A549 (cell line): ENCODE data around the gene FGD5. TPM values are rescaled to one million over a fixed set of nuclear protein-coding genes. Genes with fewer than 3 reads are reported as not detected.

ENCODE experiments used
- ATAC-seq, 2 experiments: fragments of 200-7000 bp in 1 of 2; fragments of >200 bp in 1 of 2; cut with Nextera tagmentation in 1 of 2; cut with Tn5 transposase in 1 of 2; 3 replicates each; pipeline versions ENCODE4 v1.8.0 to v1.9.1; 2018 to 2020; ENCODE audit warnings: mild to moderate bottlenecking in 1 of 2, moderate library complexity in 1 of 2
- CTCF ChIA-PET: fragments of 300-600 bp; sonication (Branson Sonifier 250); formaldehyde crosslinking; extraction: SDS; loops from one replicate; lab custom pipeline; 2021; ENCODE audit warnings: antibody characterized with exemption, inconsistent platforms; lab: Yijun Ruan, JAX
- POLR2A ChIA-PET: fragments of 350-600 bp; formaldehyde crosslinking; extraction: SDS; loops from one replicate; lab custom pipeline; 2021; ENCODE audit warnings: antibody characterized with exemption, inconsistent platforms; lab: Yijun Ruan, JAX
- DNase-seq, 2 experiments: peaks; one replicate each; pipeline versions ENCODE4 v3.0.0 to v3.0.0-alpha.2; 2011 to 2016; ENCODE audit warnings: low read depth in 1 of 2, low spot score in 1 of 2
- FAIRE-seq: peaks from 2 replicates; lab custom pipeline; 2011; peaks lifted over from hg19 to GRCh38; lab: Jason Lieb, UNC
- H3K27ac ChIP-seq, 2 experiments: fragments of >200 bp; sonication (Bioruptor Twin); formaldehyde crosslinking; 3 replicates each; pipeline ENCODE4 v1.5.1; 2016 to 2017
- H3K4me1 ChIP-seq: fragments of >200 bp; sonication (Bioruptor Twin); formaldehyde crosslinking; 3 replicates; pipeline ENCODE4 v1.6.1; 2016
- H3K4me2 ChIP-seq: fragments of >200 bp; sonication (Bioruptor Twin); formaldehyde crosslinking; 3 replicates; pipeline ENCODE4 v1.6.1; 2016
- H3K4me3 ChIP-seq: fragments of >200 bp; sonication (Bioruptor Twin); formaldehyde crosslinking; 3 replicates; pipeline ENCODE4 v1.5.1; 2016
- H3K9me3 ChIP-seq: fragments of >200 bp; sonication (Bioruptor Twin); formaldehyde crosslinking; 3 replicates; pipeline ENCODE4 v1.6.1; 2016
- ATOH8 ChIP-seq: fragments of 250-450 bp; sonication (Bioruptor Pico); IDR thresholded peaks from 2 replicates; pipeline ENCODE4 v1.5.0; 2020; ENCODE audit warnings: low read depth, mild to moderate bottlenecking, moderate library complexity
- BHLHE40 ChIP-seq: IDR thresholded peaks from 2 replicates; pipeline ENCODE4 v1.6.1; 2012; ENCODE audit warnings: low read depth, low read length, inconsistent platforms
- CHD2 ChIP-seq: fragments of 150-350 bp; IDR thresholded peaks from 2 replicates; pipeline ENCODE4 v1.6.1; 2014; ENCODE audit warnings: low read length; ENCODE audit not compliant: partially characterized antibody
- EHF ChIP-seq: fragments of 250-450 bp; sonication (Bioruptor Pico); IDR thresholded peaks from 2 replicates; pipeline ENCODE4 v1.5.0; 2020; ENCODE audit warnings: mild to moderate bottlenecking
- EP300 ChIP-seq, 2 experiments: fragments of >200 bp; sonication (Bioruptor Twin); formaldehyde crosslinking; IDR thresholded peaks; 2 replicates in 1 of 2; 3 replicates in 1 of 2; pipeline ENCODE4 v1.6.1; 2016 to 2017
- ESRRA ChIP-seq: fragments of 150-350 bp; IDR thresholded peaks from 2 replicates; pipeline ENCODE4 v1.6.1; 2014; ENCODE audit warnings: mild to moderate bottlenecking, low read length, borderline replicate concordance
- FOSB ChIP-seq: fragments of 250-450 bp; sonication (Bioruptor Pico); IDR thresholded peaks from 2 replicates; pipeline ENCODE4 v1.5.0; 2020; ENCODE audit warnings: mild to moderate bottlenecking, moderate library complexity
- FOXS1 ChIP-seq: fragments of 250-450 bp; sonication (Bioruptor Pico); IDR thresholded peaks from 2 replicates; pipeline ENCODE4 v1.5.0; 2020; ENCODE audit warnings: mild to moderate bottlenecking, moderate library complexity
- HOXB13 ChIP-seq: fragments of 250-450 bp; sonication (Bioruptor Pico); IDR thresholded peaks from 2 replicates; pipeline ENCODE4 v1.5.0; 2020; ENCODE audit warnings: low read depth, mild to moderate bottlenecking, moderate library complexity
- HOXB5 ChIP-seq: fragments of 250-450 bp; sonication (Bioruptor Pico); IDR thresholded peaks from 2 replicates; pipeline ENCODE4 v1.5.0; 2020; ENCODE audit warnings: mild to moderate bottlenecking, moderate library complexity
- JUNB ChIP-seq: fragments of >200 bp; sonication (Bioruptor Twin); formaldehyde crosslinking; IDR thresholded peaks from 2 replicates; pipeline ENCODE4 v1.6.1; 2016
- KDM1A ChIP-seq: fragments of 200-600 bp; sonication (generic); IDR thresholded peaks from 2 replicates; pipeline ENCODE4 v1.6.1; 2016; ENCODE audit warnings: low read depth, mild to moderate bottlenecking
- MAFK ChIP-seq: fragments of 450-650 bp; IDR thresholded peaks from 2 replicates; pipeline ENCODE4 v1.6.1; 2014; ENCODE audit not compliant: partially characterized antibody
- MAX ChIP-seq: IDR thresholded peaks from 2 replicates; pipeline ENCODE4 v1.6.1; 2012
- MYC ChIP-seq: IDR thresholded peaks from 2 replicates; pipeline ENCODE4 v1.6.1; 2012; ENCODE audit warnings: mild to moderate bottlenecking, inconsistent platforms, low read length, improper control_type of control experiment, borderline replicate concordance
- PBX3 ChIP-seq: IDR thresholded peaks from 2 replicates; pipeline ENCODE4 v1.6.1; 2012
- POLR2A ChIP-seq: IDR thresholded peaks from 2 replicates; pipeline ENCODE4 v1.6.1; 2012; ENCODE audit warnings: mild to moderate bottlenecking, low read length
- POLR2AphosphoS2 ChIP-seq: conservative IDR thresholded peaks from 2 replicates; pipeline ENCODE4 v1.6.1; 2012; ENCODE audit warnings: low read length, improper control_type of control experiment, inconsistent platforms
- RARB ChIP-seq: fragments of 250-450 bp; sonication (Bioruptor Pico); IDR thresholded peaks from 2 replicates; pipeline ENCODE4 v1.8.0; 2021; ENCODE audit warnings: mild to moderate bottlenecking, moderate library complexity
- RCOR1 ChIP-seq: fragments of 150-350 bp; IDR thresholded peaks from 2 replicates; pipeline ENCODE4 v1.6.1; 2014; ENCODE audit warnings: antibody characterized with exemption, low read length, low read depth
- REST ChIP-seq: fragments of 200-600 bp; sonication (generic); IDR thresholded peaks from 2 replicates; pipeline ENCODE4 v1.6.1; 2016; ENCODE audit warnings: antibody characterized with exemption, mild to moderate bottlenecking, moderate library complexity
- RFX5 ChIP-seq: fragments of 450-650 bp; IDR thresholded peaks from 2 replicates; pipeline ENCODE4 v1.7.1; 2014; ENCODE audit warnings: antibody characterized with exemption, mild to moderate bottlenecking, moderate library complexity
- RNF2 ChIP-seq: fragments of 200-600 bp; sonication (generic); IDR thresholded peaks from 2 replicates; pipeline ENCODE4 v1.6.1; 2016; ENCODE audit warnings: low read depth, mild to moderate bottlenecking, antibody characterized with exemption, moderate library complexity, borderline replicate concordance
- WGBS: methylation state at CpG from one replicate; pipeline ENCODE4 v1.1.6; 2017; ENCODE audit errors: missing lambda C conversion rate; 5-methylcytosine and 5-hydroxymethylcytosine counted together
- polyA plus RNA-seq, 4 experiments: library from polyadenylated mRNA; depleted of rRNA in 3 of 4; stranded (reverse); fragments of >200 nt; fragmentation: RNase III in 1 of 4; extraction: RNeasy Plus Mini Kit Qiagen cat#74134 plus additional on column Dnase treatment in 1 of 4; gene quantifications; 2 replicates in 3 of 4; 3 replicates in 1 of 4; pipeline ENCODE4 v1.2.3, GENCODE V29; 2011 to 2017

FGD5 gene
- polyA plus RNA-seq, 2 of the 4 experiments (the other 2 are of a cell fraction), result 0.16 TPM; not detected in 1

- peak in 1 of 2 experiments; percentile 25; a peak in 2 of 6 replicates for ATAC-seq
- TF ChIP-seq MAFK (no peak), HOXB13 (CRISPR knock-in tag) (no peak), EP300 (IDR thresholded peaks at IDR 0.05) (no peak), REST (no peak), MAX (no peak), POLR2AphosphoS2 (no peak), FOXS1 (CRISPR knock-in tag) (no peak), BHLHE40 (no peak), EHF (no peak), POLR2A (no peak), MYC (no peak), PBX3 (no peak)
- WGBS, result 34% methylated on average over 10 of the region's 10 CpGs
- no peak overlapping the region for H3K4me3 ChIP-seq
- no peak for FAIRE-seq
- no peak overlapping the region for H3K4me2 ChIP-seq
- peaks cover 3% of the 10 kb centered on the region for H3K4me1 ChIP-seq
- DNase-seq, result no peak
- H3K9me3 ChIP-seq, result no peaks in the 10 kb centered on the region
- H3K27ac ChIP-seq, result no peak overlapping the region
- POLR2A ChIA-PET, result no interaction called here
- CTCF ChIA-PET, result no interaction called here
Observed at GRCh38 chr3:14871456-14872200, 52.9 kb downstream of the FGD5 start.

GRCh38 chr3:14872706-14873105 lies 53.9 kb downstream of the FGD5 start:
- Histone ChIP-seq H3K4me2 (no peak overlapping the region), H3K4me3 (no peak overlapping the region), H3K4me1 (peaks cover 13% of the 10 kb centered on the region), H3K9me3 (no peaks in the 10 kb centered on the region), H3K27ac (no peak overlapping the region)
- FAIRE-seq, result no peak
- 69% methylated on average over 4 of the region's 4 CpGs for WGBS
- CTCF ChIA-PET, result interaction anchor here (0.6 to 1.5 kb wide), 2 partner anchors 17 to 123 kb away, joined by 3 to 4 read pairs; no protein-coding TSS in a partner anchor
- no peak for ATAC-seq
- no peak for DNase-seq
- TF ChIP-seq MAX (no peak), JUNB (no peak), RARB (CRISPR knock-in tag) (no peak), EP300 (IDR thresholded peaks at IDR 0.05) (no peak), FOSB (CRISPR knock-in tag) (no peak), KDM1A (no peak), HOXB5 (CRISPR knock-in tag) (no peak), ESRRA (no peak), CHD2 (no peak), RNF2 (no peak), FOXS1 (CRISPR knock-in tag) (no peak), ATOH8 (CRISPR knock-in tag) (no peak), REST (no peak), RFX5 (no peak), RCOR1 (no peak)
- POLR2A ChIA-PET, result no interaction called here
